Measurements from ENCODE around the gene GLYAT.
"Not testable (repeated sequence)": the region's sequence is repeated elsewhere in the genome, so short reads cannot be mapped to it uniquely, and the experiment has no call there.

The GLYAT gene

GRCh38 chr11:58685973-58686722 is 45.6 kb downstream of the GLYAT start:
- no peak for DNase-seq (ENCODE audit: low read depth in 3 of 3, low spot score in 1 of 3)

- not testable (repeated sequence) for DNase-seq (ENCODE audit: low read depth in 3 of 3, low spot score in 1 of 3)
These were observed 49.1 kb downstream of the GLYAT start for GRCh38 chr11:58682660-58683059.

- DNase-seq (ENCODE audit: low read depth in 3 of 3, low spot score in 1 of 3) = not testable (repeated sequence)
These were observed 54.2 kb downstream of the GLYAT start for GRCh38 chr11:58677536-58677935.

- DNase-seq (ENCODE audit: low read depth in 3 of 3, low spot score in 1 of 3) = no peak
These were observed 55.1 kb downstream of the GLYAT start for GRCh38 chr11:58676563-58677135.

GRCh38 chr11:58675334-58676155 is 56.2 kb downstream of the GLYAT start:
- peak; percentile 15 to 78 (median 49) for DNase-seq (ENCODE audit: low read depth in 3 of 3, low spot score in 1 of 3)

- no peak for DNase-seq (ENCODE audit: low read depth in 3 of 3, low spot score in 1 of 3)
These were observed 57.1 kb downstream of the GLYAT start for GRCh38 chr11:58674609-58675008.

GRCh38 chr11:58671983-58672633 is 59.6 kb downstream of the GLYAT start:
- DNase-seq (ENCODE audit: low read depth in 3 of 3, low spot score in 1 of 3) = no peak

GRCh38 chr11:58659910-58660570 is 71.7 kb downstream of the GLYAT start:
- DNase-seq (ENCODE audit: low read depth in 3 of 3, low spot score in 1 of 3) = no peak

GRCh38 chr11:58659404-58659803 is 72.3 kb downstream of the GLYAT start:
- DNase-seq (ENCODE audit: low read depth in 3 of 3, low spot score in 1 of 3) = no peak
